ENCODE data around the gene AP5S1.

The AP5S1 gene

DNA sequence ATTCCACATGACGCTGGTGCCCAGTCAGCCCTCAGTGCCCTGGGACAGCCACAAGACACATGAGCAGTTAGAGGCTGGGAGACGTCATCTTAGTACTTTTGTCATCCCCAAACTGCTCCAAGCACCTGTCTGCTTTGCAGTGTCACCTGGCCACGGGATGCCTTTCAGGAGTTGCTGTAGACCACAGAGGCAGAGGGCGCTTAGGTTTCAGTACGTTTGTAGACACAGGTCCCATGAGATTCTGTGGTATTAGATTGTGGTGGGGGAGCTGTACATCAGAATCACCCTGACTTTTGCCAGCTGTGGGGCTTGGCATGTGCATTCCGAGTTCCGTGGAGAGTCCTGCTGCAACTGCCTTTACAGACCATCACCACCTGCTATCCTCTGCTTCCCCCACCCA lies 43.0 kb downstream of the AP5S1 start:
- ATAC-seq (ENCODE audit: insufficient read depth, low read depth) (peak; percentile 42; the same call in 2 of the 3 replicates), DNase-seq (peak; percentile 37)
- TF ChIP-seq, protein P1, sequence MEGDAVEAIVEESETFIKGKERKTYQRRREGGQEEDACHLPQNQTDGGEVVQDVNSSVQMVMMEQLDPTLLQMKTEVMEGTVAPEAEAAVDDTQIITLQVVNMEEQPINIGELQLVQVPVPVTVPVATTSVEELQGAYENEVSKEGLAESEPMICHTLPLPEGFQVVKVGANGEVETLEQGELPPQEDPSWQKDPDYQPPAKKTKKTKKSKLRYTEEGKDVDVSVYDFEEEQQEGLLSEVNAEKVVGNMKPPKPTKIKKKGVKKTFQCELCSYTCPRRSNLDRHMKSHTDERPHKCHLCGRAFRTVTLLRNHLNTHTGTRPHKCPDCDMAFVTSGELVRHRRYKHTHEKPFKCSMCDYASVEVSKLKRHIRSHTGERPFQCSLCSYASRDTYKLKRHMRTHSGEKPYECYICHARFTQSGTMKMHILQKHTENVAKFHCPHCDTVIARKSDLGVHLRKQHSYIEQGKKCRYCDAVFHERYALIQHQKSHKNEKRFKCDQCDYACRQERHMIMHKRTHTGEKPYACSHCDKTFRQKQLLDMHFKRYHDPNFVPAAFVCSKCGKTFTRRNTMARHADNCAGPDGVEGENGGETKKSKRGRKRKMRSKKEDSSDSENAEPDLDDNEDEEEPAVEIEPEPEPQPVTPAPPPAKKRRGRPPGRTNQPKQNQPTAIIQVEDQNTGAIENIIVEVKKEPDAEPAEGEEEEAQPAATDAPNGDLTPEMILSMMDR (IDR thresholded peaks at IDR 0.05; ENCODE audit: borderline replicate concordance, extremely low read depth, low read length, poor library complexity, severe bottlenecking) = no peak
- TF ChIP-seq EZH2 (IDR thresholded peaks at IDR 0.05; ENCODE audit: borderline replicate concordance, low read depth, low read length, severe bottlenecking) = no peak
- no peak overlapping the region for H2AFZ ChIP-seq (ENCODE audit: low read depth, low read length)
- no peak overlapping the region for H3K4me3 ChIP-seq (ENCODE audit: low read depth in 1 of 2, low read length in 2 of 2)
- H3K36me3 ChIP-seq (ENCODE audit: insufficient read depth, low read length) = peaks cover 93% of the 10 kb centered on the region
- H3K4me2 ChIP-seq (ENCODE audit: insufficient read depth, low read length) = no peak overlapping the region
- H3K27me3 ChIP-seq (ENCODE audit: insufficient read depth, low read length, poor library complexity) = no peaks in the 10 kb centered on the region
- H3K9me3 ChIP-seq (ENCODE audit: insufficient read depth, low read length, severe bottlenecking) = no peaks in the 10 kb centered on the region
- H3K4me1 ChIP-seq (ENCODE audit: insufficient read depth, low read length) = no peaks in the 10 kb centered on the region
- no peak overlapping the region for H3K9ac ChIP-seq (ENCODE audit: low read depth, low read length)
- H3K79me2 ChIP-seq (ENCODE audit: insufficient read depth, low read length) = no peaks in the 10 kb centered on the region
- H3K27ac ChIP-seq (ENCODE audit: low read length) = no peak overlapping the region
- H4K20me1 ChIP-seq (ENCODE audit: insufficient read depth, low read length) = peaks cover 16% of the 10 kb centered on the region

DNA sequence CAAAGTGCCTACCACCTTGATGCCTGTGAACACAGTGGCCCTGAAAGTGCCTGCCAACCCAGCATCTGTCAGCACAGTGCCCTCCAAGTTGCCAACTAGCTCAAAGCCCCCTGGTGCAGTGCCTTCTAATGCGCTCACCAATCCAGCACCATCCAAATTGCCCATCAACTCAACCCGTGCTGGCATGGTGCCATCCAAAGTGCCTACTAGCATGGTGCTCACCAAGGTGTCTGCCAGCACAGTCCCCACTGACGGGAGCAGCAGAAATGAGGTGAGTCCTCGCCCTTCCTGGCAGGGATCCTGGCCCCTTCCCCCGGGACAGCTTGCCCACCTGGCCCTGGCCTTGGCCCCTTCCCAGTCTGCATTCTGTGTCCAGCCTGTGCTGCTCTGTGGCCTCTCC lies 44.2 kb downstream of the AP5S1 start:
- Histone ChIP-seq H3K27me3 (ENCODE audit: insufficient read depth, low read length, poor library complexity) (no peaks in the 10 kb centered on the region), H3K36me3 (ENCODE audit: insufficient read depth, low read length) (peaks cover 85% of the 10 kb centered on the region)

DNA sequence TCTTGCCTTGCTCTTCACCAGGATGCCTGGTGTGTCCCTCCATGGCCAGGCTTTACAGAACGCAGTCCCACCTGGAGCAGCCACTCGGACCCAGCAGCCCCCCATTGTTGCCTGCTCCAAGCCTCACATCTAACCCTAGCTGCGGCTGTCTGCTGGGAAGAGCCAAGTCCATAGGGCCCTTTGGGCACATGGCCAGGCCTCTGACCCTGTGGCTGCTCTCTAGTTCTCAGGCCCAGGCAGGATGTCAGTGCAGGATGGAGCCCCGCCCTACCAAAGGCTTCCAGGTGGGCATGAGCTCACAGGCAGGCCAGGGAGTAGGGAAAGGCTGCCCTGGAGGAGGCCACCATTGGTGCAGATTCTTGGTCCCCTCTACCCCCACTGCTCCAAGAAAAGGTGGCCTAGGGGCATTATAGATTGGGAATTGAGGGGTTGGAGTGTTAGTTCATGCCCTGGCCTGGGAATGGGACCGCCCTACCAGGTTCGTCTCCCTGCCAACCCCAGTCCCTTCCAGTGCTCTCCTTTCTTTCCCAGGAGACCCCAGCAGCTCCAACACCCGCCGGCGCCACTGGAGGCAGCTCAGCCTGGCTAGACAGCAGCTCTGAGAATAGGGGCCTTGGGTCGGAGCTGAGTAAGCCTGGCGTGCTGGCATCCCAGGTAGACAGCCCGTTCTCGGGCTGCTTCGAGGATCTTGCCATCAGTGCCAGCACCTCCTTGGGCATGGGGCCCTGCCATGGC lies 45.0 kb downstream of the AP5S1 start:
- TF ChIP-seq, protein P1 (IDR thresholded peaks at IDR 0.05; ENCODE audit: borderline replicate concordance, extremely low read depth, low read length, poor library complexity, severe bottlenecking) = no peak
- no peak for TF ChIP-seq EZH2 (IDR thresholded peaks at IDR 0.05; ENCODE audit: borderline replicate concordance, low read depth, low read length, severe bottlenecking)
- H3K27ac ChIP-seq (ENCODE audit: low read length) = no peak overlapping the region
- no peak overlapping the region for H3K4me3 ChIP-seq (ENCODE audit: low read depth in 1 of 2, low read length in 2 of 2)
- DNase-seq = no peak
- H4K20me1 ChIP-seq (ENCODE audit: insufficient read depth, low read length) = peaks cover 16% of the 10 kb centered on the region
- H3K4me2 ChIP-seq (ENCODE audit: insufficient read depth, low read length) = no peak overlapping the region
- no peak overlapping the region for H3K9ac ChIP-seq (ENCODE audit: low read depth, low read length)
- no peaks in the 10 kb centered on the region for H3K9me3 ChIP-seq (ENCODE audit: insufficient read depth, low read length, severe bottlenecking)
- H2AFZ ChIP-seq (ENCODE audit: low read depth, low read length) = no peak overlapping the region
- no peaks in the 10 kb centered on the region for H3K79me2 ChIP-seq (ENCODE audit: insufficient read depth, low read length)
- no peaks in the 10 kb centered on the region for H3K4me1 ChIP-seq (ENCODE audit: insufficient read depth, low read length)
- no peaks in the 10 kb centered on the region for H3K27me3 ChIP-seq (ENCODE audit: insufficient read depth, low read length, poor library complexity)
- no peak for ATAC-seq (ENCODE audit: insufficient read depth, low read depth)
- peaks cover 86% of the 10 kb centered on the region for H3K36me3 ChIP-seq (ENCODE audit: insufficient read depth, low read length)

More for the DNA sequence above, 44.2 kb downstream of the AP5S1 start:
- Histone ChIP-seq H4K20me1 (ENCODE audit: insufficient read depth, low read length) (peaks cover 16% of the 10 kb centered on the region), H3K4me1 (ENCODE audit: insufficient read depth, low read length) (no peaks in the 10 kb centered on the region), H3K4me2 (ENCODE audit: insufficient read depth, low read length) (no peak overlapping the region), H2AFZ (ENCODE audit: low read depth, low read length) (no peak overlapping the region), H3K79me2 (ENCODE audit: insufficient read depth, low read length) (no peaks in the 10 kb centered on the region), H3K9me3 (ENCODE audit: insufficient read depth, low read length, severe bottlenecking) (no peaks in the 10 kb centered on the region), H3K27ac (ENCODE audit: low read length) (no peak overlapping the region), H3K9ac (ENCODE audit: low read depth, low read length) (no peak overlapping the region), H3K4me3 (ENCODE audit: low read depth in 1 of 2, low read length in 2 of 2) (no peak overlapping the region)
- no peak for DNase-seq
- ATAC-seq (ENCODE audit: insufficient read depth, low read depth) = no peak
- TF ChIP-seq EZH2 (IDR thresholded peaks at IDR 0.05; ENCODE audit: borderline replicate concordance, low read depth, low read length, severe bottlenecking) = no peak
- TF ChIP-seq, protein P1 (IDR thresholded peaks at IDR 0.05; ENCODE audit: borderline replicate concordance, extremely low read depth, low read length, poor library complexity, severe bottlenecking) = no peak

Data from DND-41 (cell line).